ENCODE data around the gene GPR146.

GPR146 gene

GRCh38 chr7:1095621-1096155 lies 51.3 kb downstream of the GPR146 start:
- DNase-seq, result no peak

DNA sequence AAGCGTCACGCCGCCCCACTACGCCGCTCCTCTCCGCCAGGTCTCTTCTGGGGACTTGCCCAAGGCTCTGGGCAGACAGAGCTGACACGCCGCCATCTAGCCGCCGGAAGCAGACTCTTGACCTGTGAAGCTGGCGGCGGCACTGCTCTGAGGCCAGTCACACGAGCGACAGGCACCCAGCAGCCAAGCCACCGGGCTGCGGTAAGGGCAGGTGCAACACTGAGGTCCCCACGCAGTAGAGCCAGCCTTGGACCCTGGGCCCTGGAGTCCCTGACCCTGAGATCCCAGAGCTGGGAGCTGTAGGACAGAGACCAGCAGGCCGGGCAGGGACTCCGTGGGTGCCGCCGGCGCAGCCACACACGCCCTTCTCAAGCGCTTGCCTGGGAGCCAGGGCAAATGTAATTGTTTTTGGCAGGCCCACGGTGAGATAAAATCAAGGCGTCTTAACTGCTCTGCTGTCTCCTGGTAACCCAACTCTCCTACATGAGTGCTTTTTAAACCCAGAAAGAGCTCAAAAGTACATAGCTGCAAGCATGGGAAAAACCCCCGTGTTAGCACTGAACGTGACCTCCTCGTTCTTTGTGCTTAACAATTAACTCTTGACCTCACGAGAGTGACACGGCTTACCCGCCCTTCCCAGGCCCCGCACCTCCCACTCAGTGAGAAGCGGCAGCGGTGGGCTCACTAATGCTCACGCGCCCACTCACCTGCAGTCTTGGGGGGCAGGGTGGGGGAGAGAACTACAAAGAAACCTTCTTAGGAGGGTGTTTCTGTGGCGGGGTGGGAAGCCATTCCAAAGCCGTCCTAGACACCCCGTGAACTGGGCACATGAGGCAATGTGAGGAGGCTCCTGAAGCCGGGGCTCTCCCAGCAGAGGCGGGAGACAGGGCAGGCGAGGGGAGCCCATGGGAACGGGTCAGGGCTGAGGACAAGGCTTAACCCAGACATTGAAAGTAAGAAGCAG lies 52.1 kb downstream of the GPR146 start:
- no peak for DNase-seq

DNA sequence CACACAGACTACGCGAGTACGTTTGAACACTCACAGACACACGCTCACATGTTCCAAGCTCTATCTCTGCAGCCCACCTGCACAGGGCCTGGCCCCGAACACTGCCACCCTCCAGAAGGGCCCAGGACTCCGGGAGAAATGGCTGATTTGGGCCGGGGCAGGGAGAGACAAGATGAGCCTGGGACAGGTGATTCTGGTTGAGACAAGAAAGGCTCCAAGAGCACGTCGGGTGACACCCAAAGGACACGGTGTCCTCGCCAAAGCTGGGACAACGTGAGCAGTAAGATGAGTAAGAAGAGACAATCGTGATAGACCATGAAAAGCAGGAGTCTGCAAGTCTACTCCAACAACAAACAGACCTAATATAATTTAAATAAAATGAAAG lies 52.8 kb downstream of the GPR146 start:
- no peak for DNase-seq

DNA sequence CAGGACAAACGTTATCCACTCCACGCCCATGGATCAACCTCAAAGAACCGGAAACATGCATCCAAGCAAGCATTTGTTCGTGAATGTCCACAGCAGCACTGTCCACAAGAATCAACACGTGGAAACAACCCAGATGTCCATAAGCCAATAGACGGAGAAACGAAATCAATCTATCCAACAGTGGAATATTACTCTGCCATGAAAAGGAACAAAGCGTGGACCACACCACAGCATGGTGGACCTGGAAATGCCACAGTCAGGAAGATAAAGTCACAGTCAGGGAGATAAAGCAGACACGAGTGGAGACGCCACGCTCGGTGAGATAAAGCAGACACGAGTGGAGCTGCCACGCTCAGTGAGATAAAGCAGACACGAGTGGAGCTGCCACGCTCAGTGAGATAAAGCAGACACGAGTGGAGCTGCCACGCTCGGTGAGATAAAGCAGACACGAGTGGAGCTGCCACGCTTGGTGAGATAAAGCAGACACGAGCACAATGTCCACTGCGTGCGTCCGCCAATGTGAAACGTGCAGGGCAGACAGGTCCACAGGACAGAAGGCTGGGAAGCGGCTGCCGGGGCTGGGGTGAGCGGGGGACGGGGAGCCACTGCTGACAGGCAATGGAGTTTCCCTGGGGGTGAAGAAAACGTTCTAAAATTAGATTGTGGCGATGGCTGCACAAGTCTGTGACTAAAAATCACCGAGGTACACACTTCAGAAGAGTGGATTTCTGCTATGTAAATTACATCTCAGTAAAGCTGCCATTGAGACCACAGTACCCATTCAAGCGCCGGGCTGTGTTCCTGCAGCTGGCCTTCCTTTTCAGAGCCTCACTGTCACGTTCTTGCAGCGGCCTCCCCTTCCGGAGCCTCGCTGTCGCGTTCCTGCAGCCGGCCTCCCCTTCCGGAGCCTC lies 54.2 kb downstream of the GPR146 start:
- DNase-seq, result no peak

- no peak for DNase-seq
These were observed 54.8 kb downstream of the GPR146 start for GRCh38 chr7:1099154-1099542.

DNA sequence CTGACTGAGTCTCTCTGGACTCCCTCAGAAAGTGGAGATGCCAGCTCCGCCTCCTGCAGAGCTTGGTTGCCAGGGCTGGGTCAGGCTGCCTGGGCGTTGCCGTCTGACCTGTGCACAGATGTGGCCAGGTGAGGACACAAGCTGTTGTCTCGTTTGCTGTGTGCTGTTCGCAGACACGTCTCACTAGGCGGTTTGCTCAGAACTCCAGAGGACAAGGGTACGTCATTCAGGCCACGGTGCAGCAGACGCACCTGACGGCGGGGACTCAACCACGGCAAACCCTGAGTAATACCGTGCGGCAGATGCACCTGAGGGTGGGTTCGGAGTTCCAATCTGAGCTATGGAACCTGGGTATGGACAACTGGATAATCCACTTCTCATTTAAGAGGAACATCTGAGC lies 55.3 kb downstream of the GPR146 start:
- no peak for DNase-seq

- no peak for DNase-seq
These were observed 56.0 kb downstream of the GPR146 start for GRCh38 chr7:1100386-1100785.

DNA sequence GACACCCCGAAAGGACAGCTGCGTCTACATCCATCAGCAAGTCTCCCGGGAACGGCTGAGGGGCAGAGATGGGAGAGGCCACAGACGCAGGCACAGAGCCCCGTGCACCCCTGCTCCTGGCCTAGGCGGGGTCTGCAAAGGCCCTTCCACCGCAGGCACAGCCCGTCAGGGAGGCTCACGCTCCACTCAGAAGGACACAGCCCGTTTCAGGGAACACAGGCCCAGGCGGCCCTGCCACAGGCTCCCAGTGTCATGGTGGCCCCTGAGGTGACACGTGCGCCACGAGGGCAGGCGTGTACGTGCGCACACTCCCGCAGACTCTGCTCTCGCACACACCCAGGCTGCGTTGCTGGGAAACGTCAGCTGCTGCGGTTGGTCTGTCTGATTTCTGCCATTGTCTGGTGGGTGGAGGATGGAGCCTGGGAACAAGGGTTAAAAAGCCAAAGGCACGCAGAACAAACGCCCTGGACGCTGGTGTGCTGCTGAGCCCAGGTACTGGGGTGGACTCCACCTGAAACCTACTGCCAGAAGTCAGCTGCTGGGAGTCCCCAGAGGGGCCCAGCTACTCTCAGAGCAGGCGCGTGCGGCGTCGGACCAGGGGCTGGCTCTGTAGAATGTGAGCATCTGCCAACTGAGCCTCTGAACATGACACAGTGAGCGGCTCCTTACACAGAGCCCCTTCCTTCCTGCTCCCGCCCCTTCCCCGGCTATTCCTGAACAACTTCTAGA lies 56.7 kb downstream of the GPR146 start:
- DNase-seq, result no peak

DNA sequence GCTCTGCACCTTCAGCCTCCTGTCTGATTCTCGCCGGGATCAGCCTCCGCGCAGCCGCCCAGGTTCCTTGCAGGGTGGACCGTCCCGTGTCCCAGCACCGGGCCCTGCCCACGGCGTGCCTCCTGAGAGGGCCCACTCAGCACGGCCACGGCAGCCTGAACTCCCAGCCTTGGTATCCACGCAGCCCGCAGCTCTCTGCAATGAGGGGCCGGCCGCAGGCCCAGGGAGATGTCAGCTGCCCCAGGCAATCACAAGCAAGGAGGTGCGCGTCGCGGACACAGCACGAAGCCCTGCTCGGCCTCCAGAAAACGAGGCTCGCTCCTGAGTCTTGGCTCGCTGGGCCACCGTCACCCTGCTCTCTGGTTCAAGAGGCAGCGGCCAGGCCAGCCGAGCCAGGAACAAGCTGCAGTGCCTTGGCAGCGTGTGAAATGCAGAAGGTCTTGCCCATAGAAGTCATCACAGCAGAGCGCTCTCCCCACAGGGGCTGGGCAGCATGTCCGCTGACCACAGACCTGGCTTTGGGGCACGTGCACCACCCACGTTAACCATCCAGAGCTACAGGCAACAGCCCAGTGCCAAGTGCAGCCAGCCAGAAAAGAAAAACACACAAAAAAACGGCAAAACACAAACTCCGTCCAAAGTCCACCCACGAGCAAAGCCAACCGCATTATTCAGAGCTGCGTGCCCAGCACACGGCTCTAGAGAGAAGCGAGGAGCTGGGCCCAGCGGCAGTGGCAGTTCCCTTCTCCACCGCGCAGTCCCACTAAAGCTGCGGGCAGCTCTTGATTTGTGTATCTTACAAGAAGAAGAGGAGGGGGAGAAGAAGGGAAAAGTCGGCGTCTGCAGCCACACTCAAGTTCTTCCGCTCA lies 57.5 kb downstream of the GPR146 start:
- DNase-seq, result no peak

DNA sequence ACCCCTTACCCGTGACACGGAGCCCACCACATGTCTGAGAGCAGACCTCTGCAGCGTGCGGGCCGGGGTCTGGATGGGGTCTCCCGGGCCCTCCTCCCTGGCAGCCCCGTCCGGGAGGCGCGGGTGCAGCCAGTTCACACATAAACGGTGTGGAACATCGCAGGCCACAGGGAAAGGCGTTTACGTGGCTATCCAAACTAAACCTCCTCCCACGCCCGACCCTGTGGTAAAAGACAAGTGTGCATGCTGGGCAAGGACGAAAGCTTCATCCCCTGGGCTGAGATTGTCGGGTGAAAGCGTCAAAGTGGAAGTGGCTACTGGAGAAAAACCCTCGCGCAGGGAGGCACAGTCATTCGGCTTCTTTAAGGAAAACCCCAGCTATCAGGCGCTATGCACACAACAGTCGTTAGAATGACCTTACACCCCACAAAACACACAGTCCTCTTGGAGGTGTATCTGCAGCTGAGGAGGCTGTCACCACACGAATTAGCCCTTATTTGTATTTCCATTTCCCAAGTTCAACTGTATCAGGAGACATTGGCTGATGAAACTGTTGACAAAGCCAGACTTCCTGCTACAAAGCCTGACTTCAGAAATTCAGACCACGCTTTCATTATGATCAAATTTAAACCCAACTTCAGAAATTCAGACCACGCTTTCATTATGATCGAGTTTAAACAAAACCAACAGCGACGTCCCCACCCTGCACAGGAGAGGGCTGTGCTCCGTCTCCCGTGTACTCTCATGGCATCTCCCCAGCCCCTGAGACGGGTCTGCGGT lies 58.9 kb downstream of the GPR146 start:
- DNase-seq, result no peak

- no peak for DNase-seq
These were observed 59.6 kb downstream of the GPR146 start for GRCh38 chr7:1103789-1104515.

- DNase-seq, result no peak
These were observed 60.3 kb downstream of the GPR146 start for GRCh38 chr7:1104516-1105179.

DNA sequence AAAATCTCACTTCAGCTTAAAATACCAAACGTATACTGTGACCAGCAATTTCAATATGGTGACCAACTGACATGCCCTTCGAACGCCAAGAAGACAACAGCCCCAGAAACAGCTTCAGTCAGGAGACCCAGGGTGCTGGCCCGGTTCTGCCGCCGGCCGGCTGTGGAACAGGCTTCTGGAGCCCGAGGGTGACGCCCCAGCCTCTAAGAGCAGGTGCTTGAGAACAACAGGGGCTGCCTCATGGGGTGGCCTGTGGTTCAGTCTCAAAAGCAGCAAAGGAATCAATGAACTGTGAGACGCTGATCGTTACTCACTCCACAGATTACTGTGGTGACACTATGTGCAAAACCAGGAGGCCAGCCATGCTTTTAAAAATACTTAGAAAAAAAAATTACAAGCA lies 60.8 kb downstream of the GPR146 start:
- no peak for DNase-seq

- no peak for DNase-seq
These were observed 61.9 kb downstream of the GPR146 start for GRCh38 chr7:1106063-1106792.

- no peak for DNase-seq
These were observed 62.6 kb downstream of the GPR146 start for GRCh38 chr7:1106793-1107421.

DNA sequence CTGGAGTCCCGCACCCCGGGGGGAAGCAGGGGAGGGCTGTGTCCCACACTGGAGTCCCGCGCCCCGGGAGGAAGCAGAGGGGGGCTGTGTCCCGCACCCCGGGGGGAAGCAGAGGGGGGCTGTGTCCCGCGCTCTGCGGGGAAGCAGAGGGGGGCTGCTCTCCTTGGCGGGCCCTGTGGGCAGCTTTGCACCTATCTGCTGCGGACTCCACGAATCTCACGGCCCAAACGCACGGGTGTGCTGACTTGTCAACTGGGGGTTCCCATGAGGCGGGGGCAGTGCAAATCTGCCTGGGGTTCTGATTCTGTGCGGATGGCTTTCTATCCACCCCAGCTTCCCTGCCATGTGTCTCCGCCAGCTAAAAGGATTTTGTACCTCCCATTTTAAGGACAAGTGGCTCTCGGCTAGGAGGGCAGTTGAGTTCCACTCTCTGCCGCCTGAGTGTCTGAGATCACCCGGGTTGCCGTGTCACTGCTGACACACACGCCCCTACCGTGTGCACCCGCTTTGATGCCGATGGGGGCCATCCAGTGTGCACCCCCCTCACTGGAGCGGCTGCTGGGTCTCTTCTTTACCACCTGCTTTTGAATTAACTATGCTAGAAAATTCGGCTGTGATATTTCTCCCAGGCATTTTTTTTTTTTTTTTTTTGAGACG lies 64.0 kb downstream of the GPR146 start:
- DNase-seq, result no peak
